DMS53 treated with DMSO at 0.1 percent for 48 hours (cell line): ENCODE results near the gene NOD1.
A peak's percentile ranks its signal among the peaks of the same experiment; 100 is the strongest.
"Not testable (repeated sequence)": the region's sequence is repeated elsewhere in the genome, so short reads cannot be mapped to it uniquely, and the experiment has no call there.

Experiments used
- DNase-seq: peaks from one replicate; lab custom pipeline; 2025; ENCODE audit not compliant: unreplicated experiment; lab: John Stamatoyannopoulos, UW

Gene NOD1

GRCh38 chr7:30478349-30479201 is at the start of gene NOD1:
TSS of gene NOD1 (minus strand) at chr7:30478784. CDS start at chr7:30456921, 21,863 bp downstream.
- DNase-seq, result peak; percentile 70

GRCh38 chr7:30527297-30527696 is 48.7 kb upstream of the NOD1 start:
- not testable (repeated sequence) for DNase-seq

GRCh38 chr7:30526163-30526562 is 47.6 kb upstream of the NOD1 start:
- DNase-seq, result no peak

GRCh38 chr7:30525429-30525828 is 46.8 kb upstream of the NOD1 start:
- no peak for DNase-seq

- DNase-seq, result peak; percentile 33
Measured at GRCh38 chr7:30524545-30524944, 46.0 kb upstream of the NOD1 start.

DNA sequence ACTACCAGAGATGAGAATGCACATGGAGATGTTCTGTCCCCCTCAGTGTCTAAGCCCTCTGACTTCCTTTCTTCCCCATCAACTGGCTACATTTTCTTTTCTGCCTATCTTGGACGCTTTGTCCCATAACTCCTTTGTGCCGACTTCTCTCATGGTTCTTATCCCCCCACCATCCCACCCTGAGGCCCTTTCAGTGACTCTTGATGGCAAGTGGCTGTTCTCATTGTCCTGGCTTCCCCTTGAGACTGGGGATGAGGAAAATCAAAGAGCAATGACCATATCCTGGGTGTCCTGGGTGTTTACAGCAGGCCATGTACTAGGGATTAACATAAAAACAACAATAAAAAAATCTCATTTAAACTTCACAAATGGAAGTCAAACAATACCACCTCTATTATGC is 44.9 kb upstream of the NOD1 start:
- no peak for DNase-seq

DNA sequence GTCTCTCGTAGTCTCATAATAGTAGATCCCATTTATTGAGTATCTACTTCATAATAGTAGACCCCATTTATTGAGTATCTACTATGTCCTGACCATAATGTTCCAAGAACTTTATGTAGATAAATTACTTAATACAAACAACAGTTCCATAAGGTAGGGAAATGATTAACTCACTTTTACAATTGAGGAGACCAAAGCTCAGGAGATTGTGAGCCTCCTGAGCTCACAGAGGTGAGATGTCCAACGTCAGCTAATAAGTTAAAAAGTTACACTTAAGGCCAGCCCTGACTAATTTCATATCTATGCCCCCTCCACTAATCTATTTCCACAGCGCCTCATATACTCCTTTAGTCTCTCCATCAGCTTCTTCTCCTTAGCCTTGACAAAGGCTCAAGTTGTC is 43.6 kb upstream of the NOD1 start:
- DNase-seq, result no peak

- no peak for DNase-seq
Measured at GRCh38 chr7:30521532-30521931, 42.9 kb upstream of the NOD1 start.

- DNase-seq, result peak; percentile 81
Measured at GRCh38 chr7:30519122-30519521, 40.5 kb upstream of the NOD1 start.

GRCh38 chr7:30515761-30516160 is 37.2 kb upstream of the NOD1 start:
- DNase-seq, result no peak

- no peak for DNase-seq
Measured at GRCh38 chr7:30514776-30515175, 36.2 kb upstream of the NOD1 start.

GRCh38 chr7:30514177-30514576 is 35.6 kb upstream of the NOD1 start:
- no peak for DNase-seq

- DNase-seq, result no peak
Measured at GRCh38 chr7:30513762-30514161, 35.2 kb upstream of the NOD1 start.

DNA sequence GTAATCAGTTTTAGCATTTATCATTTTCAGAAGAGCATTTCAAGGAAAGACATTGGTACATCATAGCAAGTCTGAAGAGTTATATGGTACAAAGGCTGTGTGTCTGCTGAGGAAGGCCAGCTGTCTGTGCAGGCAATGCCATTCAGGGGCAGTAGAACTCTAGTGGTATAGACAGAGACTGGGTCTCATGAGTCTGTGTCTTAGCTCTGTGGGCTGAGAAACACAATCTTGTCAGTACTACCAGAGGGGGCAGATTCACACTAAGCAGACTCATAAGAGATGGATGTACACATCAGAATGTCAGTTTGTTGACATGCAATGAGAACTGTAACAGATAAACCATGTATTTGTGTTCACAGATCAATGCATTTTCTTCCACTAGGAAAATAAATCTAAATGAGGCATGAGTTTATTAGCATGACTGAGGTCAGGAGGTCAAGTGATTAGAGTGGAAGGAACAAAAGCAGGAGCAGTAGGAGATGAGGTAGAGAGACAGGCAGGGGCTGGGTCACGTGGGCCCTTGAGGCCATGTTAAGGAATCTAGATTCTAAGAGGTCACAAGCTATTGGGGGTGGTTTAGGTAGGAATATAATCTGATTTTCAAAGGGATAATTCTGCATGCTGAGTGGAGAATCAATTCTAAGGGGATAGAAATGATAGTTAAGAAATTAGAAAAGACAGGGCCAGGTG is 33.5 kb upstream of the NOD1 start:
- DNase-seq, result no peak

GRCh38 chr7:30511494-30511893 is 32.9 kb upstream of the NOD1 start:
- DNase-seq, result no peak

DNA sequence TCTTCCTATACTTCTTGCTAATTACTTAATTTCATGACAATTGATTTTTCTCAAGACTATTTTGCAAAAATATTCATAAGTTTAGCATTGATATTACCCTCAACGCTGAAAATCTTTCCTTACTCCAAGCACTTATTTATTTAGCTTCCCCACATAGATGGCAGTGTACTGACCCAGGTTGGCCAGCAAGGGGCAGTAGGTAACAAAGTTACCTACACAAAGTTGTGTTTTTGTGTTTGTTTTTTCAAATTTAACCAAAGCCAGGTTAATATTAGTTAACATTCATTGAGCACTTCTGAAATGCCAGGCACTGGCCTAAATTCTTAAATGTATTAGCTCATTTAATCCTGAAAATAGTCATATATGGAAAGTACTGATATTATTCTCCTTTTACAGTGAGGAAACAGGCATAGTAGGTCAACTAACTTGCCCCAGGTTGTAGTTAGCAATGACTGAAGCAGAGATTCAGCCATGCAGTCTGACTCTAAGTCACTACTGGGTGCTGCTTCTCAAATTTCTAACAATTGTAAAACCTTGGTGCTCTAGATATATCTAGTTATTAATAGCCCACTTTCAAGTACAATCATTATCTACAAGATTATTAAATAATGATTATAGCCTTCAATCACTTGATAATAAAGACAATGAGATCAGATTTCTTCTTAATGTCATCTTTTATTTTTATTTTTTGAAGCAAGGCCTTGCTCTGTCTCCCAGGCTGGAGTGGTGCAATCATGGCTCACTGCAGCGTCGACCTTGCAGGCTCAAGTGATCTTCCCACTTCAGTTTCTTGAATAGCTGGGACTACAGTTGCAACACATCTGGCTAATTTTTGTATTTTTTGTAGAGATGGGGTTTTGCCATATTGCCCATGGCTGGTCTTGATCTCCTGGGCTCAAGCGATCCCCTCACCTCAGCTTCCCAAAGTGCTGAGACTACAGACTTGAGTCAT is 31.8 kb upstream of the NOD1 start:
- DNase-seq, result peak; percentile 73

DNA sequence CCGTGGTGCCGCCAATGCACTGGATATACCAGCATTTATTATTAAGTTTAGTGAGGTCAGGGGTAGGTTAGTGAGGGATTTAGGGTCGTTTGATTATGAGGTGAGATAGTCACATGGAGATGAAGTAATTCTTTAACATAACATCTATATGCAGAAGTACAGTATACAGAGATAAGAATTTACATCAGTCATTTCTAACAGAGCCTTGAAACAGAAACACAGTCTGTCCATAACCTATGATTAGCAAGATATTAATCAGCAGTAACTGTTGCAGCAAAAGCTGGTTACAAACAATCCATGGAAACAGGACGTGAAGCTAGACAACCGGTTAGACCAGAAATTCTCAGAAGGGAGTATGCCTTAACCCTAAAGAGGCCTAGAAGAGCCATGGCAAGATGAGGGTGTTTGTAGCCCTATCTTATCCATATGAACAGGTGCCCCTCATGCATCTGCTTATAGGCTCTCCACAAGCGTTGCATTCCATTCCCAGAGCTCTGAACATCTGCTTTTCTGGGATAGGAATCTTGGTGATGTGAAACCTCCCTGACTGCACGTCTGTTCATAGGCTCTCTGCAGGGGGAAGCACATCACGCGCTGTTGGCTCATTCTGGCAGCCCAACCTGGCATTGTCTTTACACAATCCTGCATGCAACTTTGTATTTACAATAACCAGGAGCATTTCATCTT is 30.7 kb upstream of the NOD1 start:
- peak; percentile 28 for DNase-seq

DNA sequence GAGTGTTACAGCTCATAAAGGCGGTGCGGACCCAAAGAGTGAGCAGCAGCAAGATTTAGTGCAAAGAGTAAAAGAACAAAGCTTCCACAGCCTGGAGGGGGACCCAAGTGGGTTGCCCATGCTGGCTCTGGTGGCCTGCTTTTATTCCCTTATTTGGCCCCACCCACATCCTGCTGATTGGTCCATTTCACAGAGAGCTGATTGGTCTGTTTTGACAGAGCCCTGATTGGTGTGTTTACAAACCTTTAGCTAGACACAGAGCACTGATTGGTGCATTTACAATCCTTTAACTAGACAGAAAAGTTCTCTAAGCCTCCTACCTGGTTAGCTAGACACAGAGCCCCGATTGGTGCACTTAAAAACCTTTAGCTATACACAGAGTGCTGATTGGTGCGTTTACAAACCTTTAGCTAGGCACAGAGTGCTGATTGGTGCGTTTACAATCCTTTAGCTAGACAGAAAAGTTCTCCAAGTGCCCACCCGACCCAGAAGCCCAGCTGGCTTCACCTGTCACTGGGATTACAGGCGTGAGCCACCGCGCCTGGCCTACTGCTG is 28.8 kb upstream of the NOD1 start:
- DNase-seq, result not testable (repeated sequence)

DNA sequence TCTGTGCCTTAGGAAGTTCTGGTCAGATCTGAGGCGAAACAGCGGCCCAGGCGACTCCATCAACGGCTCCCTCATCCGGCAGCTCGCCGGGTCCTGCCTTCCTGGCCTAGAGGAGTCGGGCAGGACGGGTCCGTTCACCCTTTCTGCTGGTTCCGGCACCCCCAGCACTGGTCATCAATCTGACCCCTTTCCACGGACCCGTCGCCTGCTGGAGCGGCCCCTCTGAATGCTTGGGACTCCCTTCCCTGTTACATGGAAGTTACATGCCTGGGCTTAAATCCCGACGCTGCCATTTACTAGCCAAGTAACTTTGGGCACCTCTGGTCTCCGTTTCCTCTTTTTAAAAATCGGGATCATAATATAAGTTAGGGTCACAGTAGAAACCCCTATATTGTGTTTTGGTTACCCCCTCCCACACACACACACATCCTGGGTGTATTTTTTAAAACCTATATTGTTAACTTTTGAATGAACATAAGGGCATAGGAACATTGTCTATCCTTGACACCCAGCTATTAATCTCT is 26.7 kb upstream of the NOD1 start:
- peak; percentile 52 for DNase-seq
